GM12878 (cell line): ENCODE data around the gene GIMAP7. TPM values are rescaled to one million over a fixed set of nuclear protein-coding genes. Genes with fewer than 3 reads are reported as not detected.

Source experiments
- CBFB ChIP-seq: IDR thresholded peaks from 2 replicates; pipeline ENCODE4 v1.6.1; 2016; ENCODE audit warnings: antibody characterized with exemption, low read depth
- E4F1 ChIP-seq: fragments of 450-650 bp; IDR thresholded peaks from 2 replicates; pipeline ENCODE4 v1.6.1; 2018; ENCODE audit warnings: borderline replicate concordance, mild to moderate bottlenecking; ENCODE audit not compliant: partially characterized antibody
- FOXM1 ChIP-seq: IDR thresholded peaks from 2 replicates; pipeline ENCODE4 v1.6.1; 2012; ENCODE audit warnings: low read depth, mild to moderate bottlenecking, inconsistent platforms, low read length, moderate library complexity
- MXI1 ChIP-seq: fragments of 150-350 bp; IDR thresholded peaks from 2 replicates; pipeline ENCODE4 v1.6.1; 2011; ENCODE audit warnings: low read depth, mild to moderate bottlenecking, inconsistent platforms, low read length, improper control_type of control experiment
- NR2F1 ChIP-seq: fragments of 450-650 bp; conservative IDR thresholded peaks from 2 replicates; pipeline ENCODE4 v1.6.1; 2017; ENCODE audit warnings: mild to moderate bottlenecking
- POLR2A ChIP-seq: IDR thresholded peaks from 2 replicates; pipeline ENCODE4 v1.6.1; 2011; ENCODE audit warnings: low read depth, mild to moderate bottlenecking, low read length
- STAT3 ChIP-seq: IDR thresholded peaks from 2 replicates; pipeline ENCODE4 v1.6.1; 2011; ENCODE audit warnings: low read depth, low read length, improper control_type of control experiment
- TCF3 ChIP-seq: IDR thresholded peaks from 2 replicates; pipeline ENCODE4 v1.6.1; 2012; ENCODE audit warnings: low read depth, mild to moderate bottlenecking, low read length, borderline replicate concordance; ENCODE audit not compliant: insufficient read depth
- polyA plus RNA-seq, 11 experiments: library from polyadenylated mRNA; depleted of rRNA in 4 of 11; unstranded in 6 of 11; stranded (reverse) in 5 of 11; fragments of >200 nt; fragmentation: Nextera tagmentation in 4 of 11; fragmentation: Illumina TruSeq in 1 of 11; extraction: Ambion mirVana in 4 of 11; extraction: Trizol in 1 of 11; gene quantifications; 1 replicate in 1 of 11; 2 replicates in 10 of 11; pipeline versions ENCODE4 v1.2.1 to v1.2.3, GENCODE V29; 2011 to 2016; ENCODE audit warnings: inconsistent platforms in 2 of 11, missing spikeins in 2 of 11, low read depth in 1 of 11
- total RNA-seq, 4 experiments: library from RNA; depleted of rRNA in 3 of 4; stranded (reverse); fragments of >200 nt in 3 of 4; fragmentation: Illumina TruSeq in 1 of 4; extraction: Trizol in 1 of 4; gene quantifications; 2 replicates each; pipeline versions ENCODE4 v1.2.1 to v1.2.3, GENCODE V29; 2013 to 2021
- TF ChIP-seq, protein P1 (sequence below): fragments of 450-650 bp; IDR thresholded peaks from 2 replicates; pipeline ENCODE4 v1.6.1; 2017; ENCODE audit warnings: mild to moderate bottlenecking
- TF ChIP-seq, protein P2 (sequence below): IDR thresholded peaks from 2 replicates; pipeline ENCODE4 v1.6.1; 2011; ENCODE audit warnings: low read depth, low read length, improper control_type of control experiment, borderline replicate concordance
- TF ChIP-seq, protein P3 (sequence below): IDR thresholded peaks from 2 replicates; pipeline ENCODE4 v1.6.1; 2012; ENCODE audit warnings: low read length, inconsistent platforms

The GIMAP7 gene
- total and polyA plus RNA-seq, 10 of the 15 experiments (the other 5 are each of a cell fraction or from before 2014, with no cell fraction given): 2.7 to 16.6 (median 5.4) TPM

GRCh38 chr7:150560486-150560885 lies 45.8 kb downstream of the GIMAP7 start (continued):
- TF ChIP-seq E4F1: no peak
- TF ChIP-seq, protein P1, sequence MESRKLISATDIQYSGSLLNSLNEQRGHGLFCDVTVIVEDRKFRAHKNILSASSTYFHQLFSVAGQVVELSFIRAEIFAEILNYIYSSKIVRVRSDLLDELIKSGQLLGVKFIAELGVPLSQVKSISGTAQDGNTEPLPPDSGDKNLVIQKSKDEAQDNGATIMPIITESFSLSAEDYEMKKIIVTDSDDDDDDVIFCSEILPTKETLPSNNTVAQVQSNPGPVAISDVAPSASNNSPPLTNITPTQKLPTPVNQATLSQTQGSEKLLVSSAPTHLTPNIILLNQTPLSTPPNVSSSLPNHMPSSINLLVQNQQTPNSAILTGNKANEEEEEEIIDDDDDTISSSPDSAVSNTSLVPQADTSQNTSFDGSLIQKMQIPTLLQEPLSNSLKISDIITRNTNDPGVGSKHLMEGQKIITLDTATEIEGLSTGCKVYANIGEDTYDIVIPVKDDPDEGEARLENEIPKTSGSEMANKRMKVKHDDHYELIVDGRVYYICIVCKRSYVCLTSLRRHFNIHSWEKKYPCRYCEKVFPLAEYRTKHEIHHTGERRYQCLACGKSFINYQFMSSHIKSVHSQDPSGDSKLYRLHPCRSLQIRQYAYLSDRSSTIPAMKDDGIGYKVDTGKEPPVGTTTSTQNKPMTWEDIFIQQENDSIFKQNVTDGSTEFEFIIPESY: no peak
- TF ChIP-seq STAT3: no peak
- no peak for TF ChIP-seq POLR2A
- TF ChIP-seq NR2F1: no peak
- TF ChIP-seq TCF3: no peak
- TF ChIP-seq FOXM1: no peak
- TF ChIP-seq, protein P2, sequence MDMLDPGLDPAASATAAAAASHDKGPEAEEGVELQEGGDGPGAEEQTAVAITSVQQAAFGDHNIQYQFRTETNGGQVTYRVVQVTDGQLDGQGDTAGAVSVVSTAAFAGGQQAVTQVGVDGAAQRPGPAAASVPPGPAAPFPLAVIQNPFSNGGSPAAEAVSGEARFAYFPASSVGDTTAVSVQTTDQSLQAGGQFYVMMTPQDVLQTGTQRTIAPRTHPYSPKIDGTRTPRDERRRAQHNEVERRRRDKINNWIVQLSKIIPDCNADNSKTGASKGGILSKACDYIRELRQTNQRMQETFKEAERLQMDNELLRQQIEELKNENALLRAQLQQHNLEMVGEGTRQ: no peak
- TF ChIP-seq CBFB: no peak
- TF ChIP-seq MXI1: no peak
- TF ChIP-seq, protein P3, sequence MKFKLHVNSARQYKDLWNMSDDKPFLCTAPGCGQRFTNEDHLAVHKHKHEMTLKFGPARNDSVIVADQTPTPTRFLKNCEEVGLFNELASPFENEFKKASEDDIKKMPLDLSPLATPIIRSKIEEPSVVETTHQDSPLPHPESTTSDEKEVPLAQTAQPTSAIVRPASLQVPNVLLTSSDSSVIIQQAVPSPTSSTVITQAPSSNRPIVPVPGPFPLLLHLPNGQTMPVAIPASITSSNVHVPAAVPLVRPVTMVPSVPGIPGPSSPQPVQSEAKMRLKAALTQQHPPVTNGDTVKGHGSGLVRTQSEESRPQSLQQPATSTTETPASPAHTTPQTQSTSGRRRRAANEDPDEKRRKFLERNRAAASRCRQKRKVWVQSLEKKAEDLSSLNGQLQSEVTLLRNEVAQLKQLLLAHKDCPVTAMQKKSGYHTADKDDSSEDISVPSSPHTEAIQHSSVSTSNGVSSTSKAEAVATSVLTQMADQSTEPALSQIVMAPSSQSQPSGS: no peak
